Stimulated activated CD8-positive, alpha-beta memory T cell treated with anti-CD3 and anti-CD28 coated beads, Interleukin-15, amount 100 ng/mL, for 4 hours (primary cell): ENCODE data around the gene CIPC.

Source experiments
- DNase-seq, 2 donors: peaks; one replicate each; pipeline ENCODE4 v3.0.0-alpha.2; 2020; ENCODE audit warnings: low read depth in 2 of 2

Gene CIPC

DNA sequence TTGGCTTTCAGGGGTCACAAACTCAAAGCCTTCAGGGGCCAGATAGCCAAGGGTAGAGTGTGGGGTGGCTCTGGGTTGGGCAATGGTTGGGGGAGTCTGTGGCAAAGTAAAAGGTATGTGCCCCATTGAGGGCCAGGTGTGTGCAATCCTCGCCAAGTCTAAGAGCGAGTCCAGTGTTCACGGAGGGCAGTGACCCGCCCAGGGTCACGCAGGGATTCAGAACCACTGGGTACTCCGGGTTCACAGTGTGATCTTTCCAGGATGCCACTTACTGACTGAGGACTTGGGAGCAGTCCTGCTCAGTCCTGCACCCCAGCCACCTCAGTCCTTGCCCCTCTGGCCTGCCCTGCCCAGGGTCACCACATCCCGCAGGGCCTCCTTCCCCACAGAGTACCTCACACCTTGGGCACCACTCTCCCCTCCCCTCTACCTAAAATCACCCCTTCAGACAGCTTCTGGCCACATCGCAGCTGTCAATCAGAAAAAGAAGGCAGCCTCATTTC is 27.8 kb downstream of the CIPC start:
- DNase-seq = no peak

DNA sequence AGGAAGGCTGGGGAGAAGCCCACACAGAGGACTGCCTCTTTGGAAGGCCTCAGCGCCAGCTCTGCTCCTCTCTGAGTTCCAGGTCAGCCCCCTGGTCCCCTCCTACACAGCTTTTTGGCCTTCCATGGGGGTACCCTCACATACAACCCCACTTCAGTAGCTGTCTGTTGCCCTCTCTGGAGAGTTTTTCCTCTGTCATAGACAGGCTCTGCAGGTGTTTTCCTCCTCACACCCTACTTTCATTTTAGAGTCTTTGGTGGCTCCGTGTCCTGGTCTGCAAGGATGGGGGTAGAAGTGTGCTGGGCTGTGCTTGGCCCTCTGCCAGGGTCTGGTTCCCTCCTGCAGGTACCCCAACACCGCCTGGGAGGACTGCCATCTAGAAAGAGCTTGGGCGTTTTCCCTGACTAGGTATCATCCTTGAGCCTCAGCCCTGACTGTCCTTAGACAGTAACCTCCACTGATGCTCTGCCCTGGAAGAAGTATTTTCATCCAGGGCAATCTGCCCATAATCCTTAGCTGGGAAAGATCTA is 28.5 kb downstream of the CIPC start:
- DNase-seq = no peak

DNA sequence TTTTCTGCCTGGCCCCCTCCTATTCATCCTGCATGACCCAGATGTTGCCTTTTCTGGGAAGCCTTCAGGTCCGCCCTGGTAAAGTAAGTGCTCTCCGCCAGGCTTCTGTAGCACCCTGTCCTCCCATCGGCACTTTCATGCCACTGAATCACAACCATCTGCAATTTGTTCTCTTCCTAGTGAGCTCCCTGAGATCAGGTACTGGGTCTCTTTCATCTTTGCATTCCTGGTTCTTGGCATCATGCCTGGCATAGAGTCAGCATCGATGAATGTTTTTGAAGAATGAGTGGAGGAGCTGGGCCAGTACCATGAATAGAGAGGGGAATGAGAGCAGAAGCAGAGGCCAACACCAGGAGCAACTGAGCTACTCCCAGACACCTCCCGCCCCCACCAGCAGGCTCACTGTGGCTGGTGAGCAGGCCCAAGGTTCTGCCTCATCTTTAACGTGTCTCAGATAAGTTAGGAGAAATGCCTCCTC is 30.4 kb downstream of the CIPC start:
- DNase-seq = no peak

DNA sequence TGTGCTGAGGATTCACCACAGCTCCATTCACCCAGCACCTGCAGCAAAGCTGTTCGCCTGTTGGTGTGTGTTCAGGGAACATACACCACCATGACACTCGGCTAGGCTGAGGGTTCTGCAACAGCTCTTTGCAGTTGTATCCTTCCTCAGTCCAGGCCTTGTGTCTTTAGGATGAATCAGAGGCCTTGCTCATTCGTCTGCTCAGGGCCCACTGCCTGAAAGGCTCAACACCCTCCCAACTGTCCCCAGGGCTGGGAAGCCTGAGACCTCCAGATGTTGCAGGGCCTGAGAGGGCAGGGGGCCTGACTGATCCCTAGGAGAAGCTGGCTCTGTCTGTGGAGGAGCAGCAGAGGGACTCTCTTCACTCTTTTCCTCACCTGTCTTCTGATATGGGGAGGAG is 32.3 kb downstream of the CIPC start:
- DNase-seq = no peak

DNA sequence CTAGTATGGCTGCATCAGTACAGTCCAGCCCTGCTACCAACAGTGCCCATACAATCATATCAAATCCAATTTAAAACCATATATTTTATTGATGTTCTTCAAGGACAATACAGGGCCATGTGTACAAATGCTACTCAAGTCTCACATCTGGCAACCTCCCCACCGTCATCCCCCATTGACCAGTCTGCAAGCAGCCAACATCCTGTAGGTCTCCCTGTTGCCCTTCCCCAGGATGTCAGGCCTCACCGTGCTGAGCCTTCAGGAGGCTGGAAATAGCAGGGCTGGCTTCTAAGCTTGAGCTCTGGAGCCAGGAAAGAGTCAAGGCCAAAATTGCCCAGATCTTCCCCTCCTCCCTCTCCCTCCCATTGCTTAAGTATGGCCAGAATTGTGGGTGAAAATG is 33.1 kb downstream of the CIPC start:
- no peak for DNase-seq

DNA sequence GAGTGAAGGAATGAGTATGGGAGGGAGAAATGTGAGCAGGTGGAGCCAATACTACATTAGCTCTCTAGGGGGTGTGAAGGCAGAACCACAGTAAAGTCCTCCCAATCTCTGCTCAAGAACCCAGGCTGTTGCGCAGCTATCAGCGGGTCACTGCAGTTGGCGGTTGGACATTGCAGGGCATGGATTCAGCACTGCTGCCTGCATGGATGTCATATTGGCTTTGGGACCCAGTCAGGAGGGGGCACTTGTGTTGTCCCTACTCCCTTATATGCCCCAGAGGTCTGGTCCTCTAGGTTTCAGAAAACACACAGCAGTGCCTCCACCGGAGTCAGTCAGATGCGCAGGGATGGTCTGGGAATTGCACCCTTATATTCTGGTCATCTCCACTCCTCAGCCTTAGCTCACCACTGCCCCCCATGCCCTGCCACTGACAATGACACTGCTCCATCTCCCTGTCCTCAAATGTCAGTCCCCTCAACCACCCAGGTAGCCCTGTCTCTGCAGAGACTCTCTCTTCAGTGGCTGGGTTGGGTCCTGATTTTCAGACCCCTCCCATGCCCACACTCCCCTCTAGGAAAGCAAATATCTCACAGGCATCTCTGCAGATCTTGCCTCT is 33.9 kb downstream of the CIPC start:
- DNase-seq = no peak

DNA sequence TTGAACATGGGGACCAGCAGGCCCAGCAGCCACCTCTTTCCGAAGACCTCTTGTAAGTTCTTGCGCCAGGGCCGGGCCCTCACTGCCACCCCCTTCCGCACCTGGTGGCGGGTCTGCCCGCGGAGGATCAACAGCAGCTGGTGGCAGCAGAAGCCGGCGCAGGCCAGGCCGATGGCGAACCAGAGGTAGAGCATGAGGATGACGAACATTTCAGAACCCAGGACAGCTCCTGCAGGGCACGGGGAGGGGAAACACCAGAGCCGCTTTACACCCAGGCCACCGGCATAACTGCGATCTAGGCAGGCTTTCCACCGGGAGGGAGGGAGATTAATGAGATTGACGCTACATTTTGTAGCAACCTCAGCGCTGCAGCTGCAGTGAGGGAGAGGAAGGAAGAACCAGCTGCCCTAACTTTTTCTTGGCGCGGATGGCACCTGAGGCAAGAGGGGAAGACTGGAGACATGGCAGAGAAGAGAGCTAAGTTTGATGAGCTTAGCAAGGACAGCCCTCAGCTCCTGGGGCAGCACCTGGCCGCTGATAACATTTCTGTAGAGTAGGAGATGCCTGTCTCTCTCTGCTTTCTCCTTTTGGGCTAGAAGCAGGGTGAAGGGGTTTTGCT is 35.8 kb downstream of the CIPC start:
- DNase-seq = no peak

DNA sequence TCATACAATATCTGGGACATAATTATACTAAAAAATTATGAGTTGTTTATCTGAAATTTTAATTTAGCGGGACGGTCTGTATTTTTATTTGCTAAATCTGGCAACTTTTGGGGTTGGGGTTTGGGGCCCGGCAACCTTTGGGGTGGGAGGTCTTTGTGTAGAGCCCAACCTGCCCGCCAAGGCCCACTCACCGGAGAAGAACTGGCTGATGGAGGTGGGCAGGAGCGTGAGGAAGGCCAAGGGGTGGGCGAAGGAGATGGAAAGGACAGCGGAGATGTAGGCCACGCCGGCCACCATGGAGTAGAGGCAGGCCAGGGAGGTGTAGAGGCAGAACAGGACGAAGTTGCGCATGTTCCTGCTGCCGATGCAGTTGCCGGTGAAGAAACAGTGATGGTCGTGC is 41.0 kb downstream of the CIPC start:
- DNase-seq = no peak

DNA sequence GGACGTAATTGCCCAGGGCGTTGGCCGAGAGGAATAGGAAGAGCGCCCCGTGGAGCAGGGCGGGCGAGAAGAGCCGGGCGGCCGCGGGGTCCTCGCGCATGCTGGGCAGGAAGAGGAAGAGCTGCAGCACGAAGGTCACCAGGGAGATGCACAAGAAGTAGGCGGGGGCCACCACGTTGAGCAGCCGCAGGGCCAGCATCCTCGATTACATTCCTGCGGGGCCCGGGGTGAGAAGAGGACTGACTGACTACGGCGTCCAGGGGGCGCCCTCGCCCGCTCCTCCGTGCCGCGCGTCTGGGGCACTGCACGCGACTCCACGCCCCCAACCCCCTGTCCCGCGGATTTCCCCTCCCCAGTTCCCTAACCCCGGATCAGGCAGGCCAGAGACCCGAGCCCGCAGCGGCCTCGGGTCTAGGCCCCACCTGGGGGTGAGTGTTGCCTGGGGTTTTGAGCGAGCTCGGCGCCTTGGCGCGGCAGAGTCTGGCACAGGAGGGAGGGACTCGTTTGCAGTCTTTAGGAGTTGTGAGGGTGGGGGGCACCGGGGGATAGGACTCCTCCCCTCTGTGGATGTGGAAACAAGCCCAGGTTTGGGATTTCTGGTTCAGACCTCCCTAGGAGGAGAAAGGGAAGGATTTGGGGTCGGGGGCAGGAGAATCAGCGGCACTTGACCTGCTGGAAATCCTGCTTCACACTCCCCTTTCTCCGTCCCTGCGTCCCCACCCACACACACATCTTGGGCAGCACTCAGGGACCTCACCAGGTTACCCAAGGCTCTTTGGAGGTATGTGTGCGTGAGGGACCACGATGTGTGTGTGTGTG is 41.7 kb downstream of the CIPC start:
- no peak for DNase-seq

DNA sequence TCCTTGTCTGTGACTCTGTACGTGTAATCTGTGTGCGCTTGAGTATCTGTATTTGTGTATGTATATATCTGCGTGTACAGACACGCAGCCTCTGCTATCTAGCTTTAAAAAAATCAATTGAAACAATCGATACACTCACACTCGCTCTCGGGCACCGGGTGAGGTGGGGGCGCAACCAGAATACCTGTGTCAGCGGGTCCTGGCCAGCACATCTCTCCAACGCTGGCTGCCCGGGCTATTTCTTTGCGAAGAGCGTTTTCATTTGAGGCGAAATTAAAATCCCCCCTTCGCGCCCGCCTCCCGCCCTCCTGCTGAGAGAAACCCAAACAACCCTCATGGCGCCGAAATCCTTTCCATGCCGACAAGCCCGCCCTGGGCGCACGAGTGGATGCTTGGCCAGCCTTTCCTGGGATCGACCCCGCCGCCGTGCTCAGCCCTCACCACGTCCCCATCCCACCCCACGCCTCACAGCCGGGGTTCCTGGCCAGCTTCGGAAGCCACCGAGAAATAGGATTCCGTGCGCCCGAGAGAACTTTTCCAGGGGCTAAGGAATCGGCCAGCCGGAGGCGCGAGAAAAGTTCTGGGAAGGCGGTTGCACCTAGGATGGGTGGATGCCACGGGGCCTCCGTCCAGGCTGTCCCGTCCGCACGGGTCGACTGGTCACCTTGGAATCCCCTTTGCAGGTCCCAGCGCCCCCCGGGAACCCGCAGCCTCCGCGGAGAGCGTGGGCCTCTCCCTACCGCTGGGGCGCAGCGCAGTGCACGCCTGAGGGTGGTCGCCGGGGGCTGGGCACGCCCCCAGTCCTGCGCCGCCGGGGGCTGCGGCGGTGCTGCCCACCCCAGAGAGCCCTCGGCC is 42.5 kb downstream of the CIPC start:
- DNase-seq = no peak

DNA sequence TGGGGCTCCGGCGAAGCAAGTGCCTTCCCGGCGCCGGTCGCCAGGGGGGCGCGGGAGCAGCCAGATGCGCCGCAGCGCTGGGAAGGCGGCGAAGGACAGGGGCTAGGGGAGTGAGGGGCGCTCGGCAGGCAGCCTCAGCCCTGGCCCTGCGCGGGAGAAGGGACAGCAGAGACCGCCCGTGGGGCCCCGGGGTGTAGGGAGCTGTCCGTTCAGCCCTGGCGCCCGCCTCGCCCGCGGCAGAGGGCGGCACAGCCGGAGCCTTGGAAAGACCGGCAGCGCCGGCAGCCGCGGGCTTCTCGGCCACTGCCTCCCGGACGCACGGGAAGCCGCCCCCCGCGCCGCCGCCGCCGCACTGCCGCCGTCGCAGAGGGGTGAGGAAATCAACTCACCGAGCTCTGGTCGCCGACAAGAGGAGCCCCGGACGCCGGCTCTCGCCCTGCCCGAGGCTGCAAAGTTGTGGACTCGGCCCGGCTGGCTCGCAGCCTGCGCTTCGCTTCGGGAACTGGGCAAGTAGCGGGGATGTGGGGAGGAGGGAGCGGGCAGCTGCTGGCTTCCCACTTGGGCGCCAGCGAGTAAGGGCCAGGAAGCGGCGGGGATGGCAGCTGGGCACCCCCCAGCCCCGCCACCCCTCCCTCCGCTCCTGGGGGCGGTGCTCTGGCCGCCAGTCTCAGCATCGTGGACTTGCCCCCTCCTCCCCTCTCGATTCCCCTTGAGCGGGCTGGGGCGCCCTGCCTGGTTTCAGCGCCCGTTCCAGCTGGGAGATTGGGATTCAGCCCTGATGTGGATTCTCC is 43.4 kb downstream of the CIPC start, which contains the start of gene ZDHHC22:
TSS of gene ZDHHC22 (minus strand) at position 578 of the 791 bp plus-strand sequence. CDS start 2,053 bp downstream, outside the sequence.
- DNase-seq = no peak

DNA sequence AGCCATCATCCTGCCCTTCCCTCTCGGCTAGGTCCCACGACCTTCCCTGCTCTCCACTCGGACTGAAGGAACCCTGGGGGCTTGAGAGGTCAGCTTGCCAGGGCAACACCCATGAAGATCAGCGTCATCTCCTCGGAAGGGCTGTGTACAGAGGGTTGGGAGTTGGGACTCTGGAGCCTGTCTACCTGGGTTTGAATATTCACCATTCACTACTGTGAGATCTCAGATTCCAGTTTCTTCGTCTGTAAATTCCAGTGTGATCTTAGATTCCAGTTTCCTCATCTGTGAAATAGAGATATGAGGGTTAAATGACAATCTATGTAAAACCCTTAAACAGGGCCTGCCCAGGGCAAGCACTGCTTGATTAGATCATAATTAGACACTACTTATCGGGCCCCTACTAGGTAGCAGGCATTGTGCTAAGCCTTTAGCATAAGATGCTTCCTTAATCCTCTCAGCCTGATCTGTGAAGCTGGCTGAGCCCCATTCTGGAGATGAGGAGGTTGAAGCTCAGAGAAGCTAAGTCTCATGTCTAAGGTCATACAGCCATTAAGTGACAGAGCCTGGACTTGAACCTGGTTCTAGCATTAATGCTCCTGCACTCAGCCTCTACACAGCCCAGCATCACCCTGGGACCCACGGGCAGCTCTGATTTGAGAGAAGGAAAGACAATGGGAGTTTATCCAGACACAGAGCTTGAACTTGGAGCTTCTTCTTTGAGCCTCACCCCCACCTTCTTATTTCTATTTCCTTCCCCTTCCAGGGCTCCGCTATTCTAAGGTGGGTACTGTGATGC is 44.1 kb downstream of the CIPC start:
- DNase-seq = no peak

DNA sequence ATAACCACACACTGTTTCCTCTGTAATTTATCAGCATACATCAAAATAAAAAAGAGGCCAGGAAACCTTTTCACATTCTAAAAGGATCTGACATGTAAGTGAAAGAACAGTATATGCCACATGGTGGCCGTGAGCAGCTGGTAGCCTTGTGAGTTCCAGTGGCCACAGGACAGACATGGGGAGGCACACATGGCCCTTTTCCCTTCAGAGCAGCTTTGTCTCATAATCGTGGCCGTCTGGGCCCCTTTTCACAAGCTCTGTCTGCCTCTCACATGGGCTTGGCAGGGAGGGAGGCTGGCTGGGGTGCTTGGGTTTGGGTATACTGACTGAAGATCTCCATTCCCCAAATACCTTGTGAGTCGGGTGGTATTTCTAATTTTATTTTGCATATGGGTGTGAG is 45.0 kb downstream of the CIPC start:
- DNase-seq = no peak

DNA sequence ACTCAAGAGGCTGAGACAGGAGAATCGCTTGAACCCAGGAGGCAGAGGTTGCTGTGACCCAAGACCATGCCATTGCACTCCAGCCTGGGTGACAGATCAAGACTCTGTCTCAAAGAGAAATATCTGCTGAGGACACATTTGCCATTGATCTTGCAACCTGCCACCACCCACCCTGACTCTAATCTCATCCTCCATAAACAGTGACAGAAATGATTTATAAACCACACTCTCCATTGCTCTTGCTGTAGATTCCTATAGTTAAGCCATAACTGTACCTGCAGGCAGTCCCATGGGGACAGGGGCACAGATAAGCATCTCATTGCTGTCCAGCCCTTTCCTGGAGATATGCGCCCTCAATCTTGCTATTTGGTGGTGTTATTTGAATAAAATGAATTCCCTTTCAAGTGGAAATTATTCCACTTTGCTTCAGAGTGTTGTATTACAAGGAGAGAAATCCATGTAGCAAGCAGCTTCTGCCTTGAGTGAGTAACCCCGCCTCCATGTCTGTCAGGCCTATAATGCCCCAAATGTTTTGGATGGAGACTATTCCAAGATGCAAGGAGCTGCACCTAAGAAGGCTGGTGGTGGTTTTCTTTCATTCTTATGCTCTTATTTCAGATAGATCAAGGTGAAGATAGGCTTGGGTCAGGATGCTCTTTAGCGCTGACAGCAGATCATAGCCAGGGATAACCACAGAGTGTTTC is 46.5 kb downstream of the CIPC start:
- DNase-seq = no peak

DNA sequence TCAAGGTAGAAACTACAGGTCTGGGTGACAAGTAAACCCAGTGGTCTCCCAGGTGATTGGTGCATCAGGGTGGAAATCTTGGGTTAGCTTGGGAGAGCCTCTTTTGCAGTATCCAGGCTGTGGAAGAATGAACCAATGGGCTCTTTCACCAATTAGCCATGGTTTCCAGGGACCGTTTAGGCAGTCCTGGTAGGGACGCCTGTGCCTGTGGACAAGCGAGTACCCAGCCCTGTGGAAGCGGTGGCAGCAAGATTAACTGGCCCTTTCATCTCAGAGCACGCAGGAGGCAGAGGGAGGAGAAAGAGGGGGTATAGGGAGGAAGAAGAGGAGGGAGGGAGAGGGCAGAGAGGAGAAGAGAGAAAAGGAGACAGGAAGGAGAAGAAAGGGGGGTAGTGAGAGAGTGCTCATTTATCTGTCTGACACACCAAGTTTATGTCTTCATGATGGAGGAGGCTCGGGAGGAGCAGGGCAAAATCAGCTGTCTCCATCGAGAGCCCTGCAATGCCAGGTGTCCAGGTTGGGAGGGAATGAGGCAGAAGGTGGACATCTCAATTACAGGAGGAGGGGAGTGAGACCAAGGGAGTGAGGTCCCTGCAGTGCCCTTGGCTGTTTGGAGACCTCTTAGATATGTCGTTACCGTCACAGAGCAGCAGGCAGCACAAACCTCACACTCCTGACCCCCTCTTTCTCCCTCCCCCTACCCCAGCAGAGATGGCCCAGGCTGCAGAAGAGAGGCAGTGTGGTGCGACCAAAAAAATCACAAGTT is 48.1 kb downstream of the CIPC start:
- DNase-seq = no peak

DNA sequence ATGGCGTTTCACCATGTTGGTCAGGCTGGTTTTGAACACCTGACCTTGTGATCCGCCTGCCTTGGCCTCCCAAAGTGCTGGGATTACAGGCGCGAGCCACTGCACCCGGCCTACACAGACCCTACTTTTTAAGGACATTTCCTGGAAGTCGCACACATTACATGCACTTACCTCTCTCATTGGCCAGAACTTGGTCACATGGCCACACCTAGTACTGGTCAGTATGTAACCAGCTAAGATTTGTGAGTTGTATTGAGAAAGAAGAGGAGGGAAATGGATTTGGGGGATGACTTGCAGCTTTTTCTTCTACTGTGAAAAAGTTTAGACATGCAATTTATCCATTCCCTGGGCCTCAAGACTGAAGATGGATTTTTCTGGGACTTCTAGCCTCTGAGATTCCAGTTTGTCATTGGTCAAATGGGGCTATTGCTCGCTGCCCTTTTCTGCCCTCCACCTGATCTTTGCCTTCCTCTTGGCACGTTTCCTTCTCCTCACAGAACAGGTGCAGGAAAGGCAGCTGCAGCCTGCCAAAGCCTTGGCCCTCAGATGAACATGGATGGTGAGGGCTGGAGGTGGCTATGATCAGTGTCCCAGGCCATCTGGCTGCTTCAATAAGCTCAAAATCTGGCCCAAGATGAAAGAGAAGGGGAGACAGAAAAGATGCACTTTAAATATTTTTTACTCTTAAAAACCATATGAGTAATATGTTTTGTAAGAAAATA is 50.6 kb downstream of the CIPC start:
- no peak for DNase-seq

DNA sequence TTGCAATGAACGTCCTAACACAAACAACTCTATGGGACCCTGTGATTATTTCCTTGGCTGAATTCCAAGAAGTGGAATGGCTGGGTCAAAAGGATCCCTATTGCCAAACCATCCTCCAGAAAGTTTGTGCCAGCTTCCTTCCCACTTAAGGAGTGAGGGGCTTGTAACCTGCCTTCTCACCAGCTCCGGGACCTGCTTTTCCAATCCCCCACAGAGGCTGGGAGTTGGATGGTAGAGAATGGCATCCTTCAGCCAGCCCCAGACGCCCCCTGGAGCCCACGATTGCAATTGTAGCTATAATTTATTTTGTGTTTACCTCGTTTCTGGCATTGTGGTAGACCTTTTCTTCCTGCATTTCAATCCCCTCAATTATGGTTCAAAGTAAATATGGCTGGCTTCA is 53.2 kb downstream of the CIPC start:
- DNase-seq = no peak
